Subcutaneous abdominal adipose tissue (tissue), 5 donors: ENCODE measurements around the gene USP46.

Experiments used
- H3K27ac ChIP-seq: one replicate; pipeline ENCODE4 v1.7.0; 2013; ENCODE audit warnings: low read depth, mild to moderate bottlenecking, inconsistent platforms, low read length, moderate library complexity
- H3K27me3 ChIP-seq, 5 donors: one replicate each; pipeline ENCODE4 v1.7.0; 2013; ENCODE audit warnings: low read length in 5 of 5, inconsistent platforms in 1 of 5; ENCODE audit not compliant: control insufficient read depth in 5 of 5, insufficient read depth in 4 of 5
- H3K36me3 ChIP-seq, 5 donors: one replicate each; pipeline ENCODE4 v1.7.0; 2013; ENCODE audit warnings: low read length in 5 of 5; ENCODE audit not compliant: control insufficient read depth in 5 of 5, insufficient read depth in 5 of 5
- H3K4me1 ChIP-seq, 5 donors: one replicate each; pipeline ENCODE4 v1.7.0; 2013; ENCODE audit warnings: low read length in 5 of 5, mild to moderate bottlenecking in 3 of 5, moderate library complexity in 1 of 5; ENCODE audit not compliant: control insufficient read depth in 5 of 5, insufficient read depth in 5 of 5
- H3K4me3 ChIP-seq, 5 donors: one replicate each; pipeline ENCODE4 v1.7.0; 2013; ENCODE audit warnings: low read length in 5 of 5, low read depth in 1 of 5
- H3K9ac ChIP-seq, 5 donors: one replicate each; pipeline ENCODE4 v1.7.0; 2013; ENCODE audit warnings: low read length in 5 of 5, mild to moderate bottlenecking in 4 of 5, moderate library complexity in 3 of 5
- H3K9me3 ChIP-seq, 5 donors: one replicate each; pipeline ENCODE4 v1.7.0; 2013; ENCODE audit warnings: low read length in 5 of 5; ENCODE audit not compliant: control insufficient read depth in 5 of 5
- donor health status: healthy.
- donor health status: healthy.
- donor health status: healthy.
- donor health status: healthy.
- donor health status: healthy.

The USP46 gene

GRCh38 chr4:52566136-52567031 is 92.7 kb downstream of the USP46 start:
- Histone ChIP-seq H3K9me3 (no peaks in the 10 kb centered on the region), H3K9ac (no peak overlapping the region), H3K36me3 (no peaks in the 10 kb centered on the region), H3K4me1 (peaks cover 0 to 2% (median 0%) of the 10 kb centered on the region in 5 donors), H3K4me3 (no peak overlapping the region), H3K27ac (no peak overlapping the region), H3K27me3 (peaks cover 0 to under 1% (median 0%) of the 10 kb centered on the region in 5 donors)

GRCh38 chr4:52560844-52561280 is 98.2 kb downstream of the USP46 start:
- H3K36me3 ChIP-seq, result no peaks in the 10 kb centered on the region
- H3K4me3 ChIP-seq, result no peak overlapping the region
- H3K4me1 ChIP-seq, result no peaks in the 10 kb centered on the region
- peaks cover 0 to 2% (median 0%) of the 10 kb centered on the region in 5 donors for H3K27me3 ChIP-seq
- H3K27ac ChIP-seq, result no peak overlapping the region
- H3K9ac ChIP-seq, result no peak overlapping the region
- no peaks in the 10 kb centered on the region for H3K9me3 ChIP-seq

- no peak overlapping the region for H3K4me3 ChIP-seq
- no peaks in the 10 kb centered on the region for H3K36me3 ChIP-seq
- H3K27me3 ChIP-seq, result peaks cover 0 to 3% (median 0%) of the 10 kb centered on the region in 5 donors
- H3K4me1 ChIP-seq, result no peaks in the 10 kb centered on the region
- no peaks in the 10 kb centered on the region for H3K9me3 ChIP-seq
- H3K27ac ChIP-seq, result no peak overlapping the region
- H3K9ac ChIP-seq, result no peak overlapping the region
These were observed 103.8 kb downstream of the USP46 start for GRCh38 chr4:52555356-52555716.

- Histone ChIP-seq H3K4me3 (no peak overlapping the region), H3K9me3 (no peaks in the 10 kb centered on the region), H3K9ac (no peak overlapping the region), H3K4me1 (no peaks in the 10 kb centered on the region), H3K27me3 (peaks cover 0 to 3% (median 0%) of the 10 kb centered on the region in 5 donors), H3K27ac (no peak overlapping the region), H3K36me3 (no peaks in the 10 kb centered on the region)
These were observed 104.3 kb downstream of the USP46 start for GRCh38 chr4:52554612-52555355.

DNA sequence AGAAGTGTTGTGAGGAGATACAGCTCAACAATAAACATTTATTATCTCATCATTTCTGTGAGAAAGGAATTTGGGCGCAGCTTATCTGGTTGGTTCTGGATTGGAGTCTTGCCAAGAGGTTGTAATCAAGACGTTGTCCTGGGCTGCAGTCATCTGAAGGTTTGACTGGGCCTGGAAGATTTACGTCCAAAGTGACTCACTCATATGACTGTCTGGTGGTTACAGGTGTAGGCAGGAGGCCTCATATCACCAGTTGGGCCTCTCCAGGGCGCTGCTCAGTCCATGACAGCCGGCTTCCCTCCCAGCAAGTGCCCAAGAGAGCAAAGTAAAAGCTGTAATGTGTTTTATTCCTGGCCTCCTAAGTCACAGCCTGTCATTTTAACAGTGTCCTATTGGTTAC is 106.3 kb downstream of the USP46 start:
- H3K27ac ChIP-seq, result no peak overlapping the region
- no peak overlapping the region for H3K9ac ChIP-seq
- H3K36me3 ChIP-seq, result no peaks in the 10 kb centered on the region
- H3K4me3 ChIP-seq, result no peak overlapping the region
- H3K4me1 ChIP-seq, result no peaks in the 10 kb centered on the region
- H3K27me3 ChIP-seq, result peaks cover 0 to 3% (median 0%) of the 10 kb centered on the region in 5 donors
- H3K9me3 ChIP-seq, result no peaks in the 10 kb centered on the region

DNA sequence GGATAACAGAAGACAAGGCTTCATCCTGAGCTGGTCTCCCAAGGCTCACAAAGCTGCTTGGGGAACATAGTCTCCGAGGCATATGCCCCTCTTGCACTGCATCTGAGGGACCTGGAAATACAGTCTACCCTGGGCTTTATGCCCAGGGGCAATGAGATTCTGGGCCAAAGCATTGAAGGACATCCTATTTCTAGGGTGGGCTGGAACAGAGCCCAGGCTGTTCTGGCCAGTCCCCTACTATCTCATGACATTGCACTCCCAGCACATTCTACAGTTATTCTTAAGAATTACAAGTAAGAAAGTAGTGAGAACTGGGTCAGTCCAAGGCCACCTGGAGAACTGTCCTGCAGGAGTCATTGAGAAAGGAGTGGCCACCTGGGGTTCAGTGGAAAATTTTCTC is 107.6 kb downstream of the USP46 start:
- H3K9ac ChIP-seq, result no peak overlapping the region
- H3K27ac ChIP-seq, result no peak overlapping the region
- H3K4me1 ChIP-seq, result no peaks in the 10 kb centered on the region
- peaks cover 0 to 3% (median 0%) of the 10 kb centered on the region in 5 donors for H3K27me3 ChIP-seq
- H3K9me3 ChIP-seq, result no peaks in the 10 kb centered on the region
- no peak overlapping the region for H3K4me3 ChIP-seq
- H3K36me3 ChIP-seq, result no peaks in the 10 kb centered on the region

DNA sequence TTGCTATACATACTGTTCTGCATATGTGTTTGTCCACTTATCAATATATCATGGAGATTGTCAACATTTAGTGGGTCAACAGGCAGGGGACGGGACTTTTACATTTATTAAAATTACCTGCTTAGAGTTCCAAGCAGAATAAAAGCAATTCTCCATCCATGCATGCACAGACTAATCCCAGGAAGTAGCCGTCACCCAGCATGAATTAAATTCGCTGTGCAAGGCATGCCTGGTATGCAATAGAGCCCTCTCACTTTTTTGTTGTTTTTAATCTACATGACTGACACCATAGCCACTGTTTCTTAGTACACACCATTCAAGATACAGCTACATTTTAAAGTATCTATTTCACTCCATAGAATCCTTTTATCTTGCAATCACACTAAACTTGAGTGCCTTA is 108.9 kb downstream of the USP46 start:
- Histone ChIP-seq H3K36me3 (no peaks in the 10 kb centered on the region), H3K9ac (no peak overlapping the region), H3K4me3 (no peak overlapping the region), H3K27ac (no peak overlapping the region), H3K4me1 (peaks cover 0 to 2% (median 0%) of the 10 kb centered on the region in 5 donors), H3K27me3 (peaks cover 0 to 3% (median 0%) of the 10 kb centered on the region in 5 donors), H3K9me3 (no peaks in the 10 kb centered on the region)

- no peak overlapping the region for H3K27ac ChIP-seq
- H3K4me1 ChIP-seq, result peaks cover 0 to 2% (median 0%) of the 10 kb centered on the region in 5 donors
- peaks cover 0 to 3% (median 0%) of the 10 kb centered on the region in 5 donors for H3K27me3 ChIP-seq
- H3K36me3 ChIP-seq, result no peaks in the 10 kb centered on the region
- H3K9me3 ChIP-seq, result no peaks in the 10 kb centered on the region
- H3K9ac ChIP-seq, result no peak overlapping the region
- no peak overlapping the region for H3K4me3 ChIP-seq
These were observed 110.1 kb downstream of the USP46 start for GRCh38 chr4:52548818-52549570.

- H3K27ac ChIP-seq, result no peak overlapping the region
- H3K4me1 ChIP-seq, result peaks cover 0 to 2% (median 0%) of the 10 kb centered on the region in 5 donors
- no peak overlapping the region for H3K9ac ChIP-seq
- H3K27me3 ChIP-seq, result peaks cover 0 to 3% (median 0%) of the 10 kb centered on the region in 5 donors
- no peaks in the 10 kb centered on the region for H3K9me3 ChIP-seq
- H3K36me3 ChIP-seq, result no peaks in the 10 kb centered on the region
- no peak overlapping the region for H3K4me3 ChIP-seq
These were observed 112.7 kb downstream of the USP46 start for GRCh38 chr4:52546449-52546848.
